K562 (cell line): Measurements from ENCODE around the gene FOS. TPM values are rescaled to one million over a fixed set of nuclear protein-coding genes. Genes with fewer than 3 reads are reported as not detected.

Experiments
- ATAC-seq: fragments of 200-7000 bp; cut with Tn5 transposase; 3 replicates; pipeline ENCODE4 v1.9.1; 2020; ENCODE audit warnings: moderate library complexity
- BruUV-seq: library from RNA; stranded (reverse); fragments of 400-500 nt; replicated peaks from 2 replicates; lab custom pipeline; 2021; lab: Mats Ljungman, UMichigan
- CTCF ChIA-PET: fragments of 300-600 bp; formaldehyde crosslinking; extraction: SDS; loops from one replicate; lab custom pipeline; 2021; ENCODE audit warnings: low intra/inter-chr PET ratio; lab: Yijun Ruan, JAX
- POLR2A ChIA-PET: fragments of 300-600, 350-650 bp; sonication (Branson Sonifier 250); formaldehyde crosslinking; extraction: SDS; loops from one replicate; lab custom pipeline; 2021; ENCODE audit warnings: antibody characterized with exemption, inconsistent platforms; lab: Yijun Ruan, JAX
- DNase-seq, 4 experiments: peaks; one replicate each; pipeline versions ENCODE4 v3.0.0 to v3.0.0-alpha.2; 2011 to 2018; ENCODE audit warnings: low spot score in 3 of 4, mixed read lengths in 3 of 4; ENCODE audit errors: extremely low read depth in 1 of 4
- FAIRE-seq: peaks from 2 replicates; lab custom pipeline; 2011; peaks lifted over from hg19 to GRCh38; lab: Jason Lieb, UNC
- H2AFZ ChIP-seq: 2 replicates; pipeline ENCODE4 v1.6.0; 2011; ENCODE audit warnings: low read depth, low read length, control low read depth, inconsistent platforms
- H3K27ac ChIP-seq: fragments of 200-600 bp; 3 replicates; pipeline ENCODE4 v1.8.0; 2011; ENCODE audit warnings: low read depth, mild to moderate bottlenecking, control low read depth, inconsistent platforms, low read length, moderate library complexity, mixed read lengths; ENCODE audit errors: extremely low read depth
- H3K27me3 ChIP-seq, 2 experiments: fragments of 300-600 bp in 1 of 2; 2 replicates in 1 of 2; 3 replicates in 1 of 2; pipeline versions ENCODE4 v1.6.0 to v1.8.0; 2011; ENCODE audit warnings: inconsistent platforms in 2 of 2, low read length in 2 of 2, mild to moderate bottlenecking in 1 of 2, mixed read lengths in 1 of 2, moderate library complexity in 1 of 2; ENCODE audit not compliant: control insufficient read depth in 2 of 2, insufficient read depth in 2 of 2
- H3K36me3 ChIP-seq: fragments of 300-600 bp; 3 replicates; pipeline ENCODE4 v1.8.0; 2011; ENCODE audit warnings: mild to moderate bottlenecking, low read length, inconsistent platforms; ENCODE audit not compliant: control insufficient read depth, insufficient read depth
- H3K4me1 ChIP-seq, 2 experiments: fragments of 200-600 bp in 1 of 2; replicated peaks in 1 of 2; 2 replicates in 1 of 2; 3 replicates in 1 of 2; pipeline versions ENCODE4 v1.5.1 to v1.8.0; 2011; ENCODE audit warnings: inconsistent platforms in 2 of 2, low read length in 2 of 2, mild to moderate bottlenecking in 1 of 2, mixed read lengths in 1 of 2, moderate library complexity in 1 of 2; ENCODE audit not compliant: control insufficient read depth in 2 of 2, insufficient read depth in 2 of 2
- H3K4me2 ChIP-seq: 2 replicates; pipeline ENCODE4 v1.6.1; 2011; ENCODE audit warnings: low read length, control low read depth, inconsistent platforms, mixed read lengths; ENCODE audit not compliant: insufficient read depth
- H3K4me3 ChIP-seq: fragments of 200-600 bp; sonication (generic), shearing (Covaris generic); 2 replicates; pipeline ENCODE4 v1.5.1; 2016; ENCODE audit warnings: control low read depth, inconsistent platforms
- H3K79me2 ChIP-seq: fragments of 200-600 bp; 3 replicates; pipeline ENCODE4 v1.8.0; 2011; ENCODE audit warnings: low read length, inconsistent platforms; ENCODE audit not compliant: control insufficient read depth, insufficient read depth
- H3K9ac ChIP-seq, 2 experiments: 2 replicates each; pipeline versions ENCODE4 v1.6.0 to v1.6.1; 2011; ENCODE audit warnings: low read depth in 2 of 2, low read length in 2 of 2, control low read depth in 1 of 2, inconsistent platforms in 1 of 2, mild to moderate bottlenecking in 1 of 2, mixed read lengths in 1 of 2; ENCODE audit not compliant: insufficient read depth in 1 of 2
- H3K9me1 ChIP-seq: one replicate; pipeline ENCODE4 v1.6.0; 2011; ENCODE audit warnings: inconsistent platforms, mild to moderate bottlenecking, low read length, moderate library complexity; ENCODE audit not compliant: control insufficient read depth, insufficient read depth
- H3K9me3 ChIP-seq: replicated peaks from 2 replicates; pipeline ENCODE4 v1.5.1; 2011; ENCODE audit warnings: low read depth, low read length, inconsistent platforms; ENCODE audit not compliant: control insufficient read depth, insufficient read depth
- H4K20me1 ChIP-seq: replicated peaks from 2 replicates; pipeline ENCODE4 v1.6.1; 2011; ENCODE audit warnings: low read length, inconsistent platforms, mixed read lengths; ENCODE audit not compliant: control insufficient read depth, insufficient read depth
- ARID1B ChIP-seq: fragments of 450-650 bp; IDR thresholded peaks from 2 replicates; pipeline ENCODE4 v1.6.1; 2016; ENCODE audit warnings: antibody characterized with exemption, mild to moderate bottlenecking, inconsistent platforms
- CBFA2T2 ChIP-seq: fragments of 450-650 bp; conservative IDR thresholded peaks from 2 replicates; pipeline ENCODE4 v1.6.1; 2017; ENCODE audit warnings: mild to moderate bottlenecking
- CBFA2T3 ChIP-seq: fragments of 450-650 bp; IDR thresholded peaks from 2 replicates; pipeline ENCODE4 v1.6.1; 2017
- MCM2 ChIP-seq: fragments of 450-650 bp; IDR thresholded peaks from 2 replicates; pipeline ENCODE4 v1.6.1; 2017; ENCODE audit warnings: low read depth, mild to moderate bottlenecking
- MCM3 ChIP-seq: fragments of 450-650 bp; IDR thresholded peaks from 2 replicates; pipeline ENCODE4 v1.6.1; 2016
- RFX1 ChIP-seq: fragments of 450-650 bp; IDR thresholded peaks from 2 replicates; pipeline ENCODE4 v1.6.1; 2016; ENCODE audit warnings: mild to moderate bottlenecking, moderate library complexity
- TAL1 ChIP-seq: fragments of 450-650 bp; IDR thresholded peaks from 2 replicates; pipeline ENCODE4 v1.6.1; 2016; ENCODE audit warnings: mild to moderate bottlenecking
- ZEB2 ChIP-seq: fragments of 450-650 bp; IDR thresholded peaks from 2 replicates; pipeline ENCODE4 v1.6.1; 2016
- ZNF57 ChIP-seq: fragments of 450-650 bp; formaldehyde crosslinking; IDR thresholded peaks from 2 replicates; pipeline ENCODE4 v1.4.0; 2020; ENCODE audit warnings: mild to moderate bottlenecking, moderate library complexity
- WGBS: fragments of 100-300 bp; shearing (Covaris generic); methylation state at CpG from one replicate; pipeline ENCODE4 v1.1.6; 2016; ENCODE audit warnings: low coverage, mixed read lengths; ENCODE audit not compliant: insufficient coverage; ENCODE audit errors: missing lambda C conversion rate; 5-methylcytosine and 5-hydroxymethylcytosine counted together
- in situ Hi-C: fragments of 300-500 bp; cut with MboI; formaldehyde crosslinking; loops from 4 replicates; pipeline ENCODE4 v1.15.0; 2018; ENCODE audit warnings: inconsistent platforms, mixed read lengths
- intact Hi-C: fragments of 100-400 bp; cut with micrococcal nuclease; formaldehyde crosslinking; loops from 2 replicates; pipeline ENCODE4 v1.14.2; 2022
- polyA plus RNA-seq, 8 experiments: library from polyadenylated mRNA; depleted of rRNA in 4 of 8; stranded (reverse) in 5 of 8; unstranded in 3 of 8; fragments of >200 nt; fragmentation: Nextera tagmentation in 2 of 8; fragmentation: Illumina TruSeq in 1 of 8; extraction: Ambion mirVana in 2 of 8; extraction: Trizol in 1 of 8; gene quantifications; 2 replicates each; pipeline versions ENCODE4 v1.2.1 to v1.2.3, GENCODE V29; 2011 to 2014; ENCODE audit warnings: inconsistent platforms in 1 of 8, missing spikeins in 1 of 8
- total RNA-seq, 7 experiments: library from RNA; depleted of rRNA in 6 of 7; stranded (reverse); fragments of >200 nt in 6 of 7; fragmentation: Illumina TruSeq in 2 of 7; extraction: Trizol in 2 of 7; gene quantifications; 2 replicates each; pipeline versions ENCODE4 v1.2.1 to v1.2.3, GENCODE V29; 2011 to 2021; ENCODE audit warnings: low replicate concordance in 1 of 7

FOS gene
- total and polyA plus RNA-seq, 9 of the 15 experiments (the other 6 are each of a cell fraction or from before 2014, with no cell fraction given): 0.54 to 13.8 (median 8.9) TPM

GRCh38 chr14:75317148-75317547 lies 38.5 kb downstream of the FOS start:
- no peak overlapping the region for H2AFZ ChIP-seq
- intact Hi-C loops: no loop called here
- no peaks in the 10 kb centered on the region for H3K79me2 ChIP-seq
- no peak overlapping the region for H3K4me2 ChIP-seq
- WGBS: 13% methylated on average over 3 of the region's 4 CpGs
- peaks cover 2 to 26% of the 10 kb centered on the region in 2 experiments; a peak in 3 of 5 replicates for H3K27me3 ChIP-seq
- no peaks in the 10 kb centered on the region for H4K20me1 ChIP-seq
- H3K4me1 ChIP-seq: peaks cover 0 to 3% of the 10 kb centered on the region in 2 experiments; a peak in 2 of 5 replicates
- no peak overlapping the region; a peak in 1 of 4 replicates for H3K9ac ChIP-seq
- ChIA-PET POLR2A (interaction anchor here (0.6 kb wide), 1 partner anchor 18 kb away, joined by 4 read pairs; no protein-coding TSS in a partner anchor), CTCF (interaction anchor here (0.8 kb wide), 1 partner anchor 169 kb away, joined by 5 read pairs; no protein-coding TSS in a partner anchor)
- DNase-seq (no peak), ATAC-seq (no peak), FAIRE-seq (no peak)
- BruUV-seq: no TSS peak
- H3K27ac ChIP-seq: no peak overlapping the region
- in situ Hi-C loops: loop anchor here (5.0 kb wide), 1 partner anchor 175 kb away; no protein-coding TSS in a partner anchor
- no peaks in the 10 kb centered on the region for H3K36me3 ChIP-seq
- H3K9me3 ChIP-seq: no peaks in the 10 kb centered on the region
- TF ChIP-seq CBFA2T2 (0 out of 2 replicates have a peak, but pooled peaks have one; percentile 18), ARID1B (0 out of 2 replicates have a peak, but pooled peaks have one; percentile 30), MCM3 (no peak), ZNF57 (CRISPR knock-in tag) (no peak), ZEB2 (no peak), RFX1 (no peak), MCM2 (no peak), TAL1 (peak; percentile 28), CBFA2T3 (peak; percentile 60)
- no peak overlapping the region for H3K4me3 ChIP-seq
- no peaks in the 10 kb centered on the region for H3K9me1 ChIP-seq
